Breast epithelium (tissue), 4 donors: Measurements from ENCODE around the gene NPVF. TPM values are rescaled to one million over a fixed set of nuclear protein-coding genes. Genes with fewer than 3 reads are reported as not detected.

Source experiments
- DNase-seq, 2 donors: peaks; one replicate each; pipeline ENCODE4 v3.0.0-alpha.2; 2019; ENCODE audit warnings: low spot score in 2 of 2
- H3K27ac ChIP-seq, 2 donors: fragments of 200-600 bp; sonication (generic) in 1 of 2; one replicate each; pipeline ENCODE4 v1.5.1; 2016 to 2019; ENCODE audit warnings: mild to moderate bottlenecking in 1 of 2
- H3K27me3 ChIP-seq, 2 donors: fragments of 200-600 bp; sonication (generic) in 1 of 2; one replicate each; pipeline versions ENCODE4 v1.5.1 to v1.6.0; 2017 to 2019; ENCODE audit warnings: control low read depth in 1 of 2, mild to moderate bottlenecking in 1 of 2
- H3K36me3 ChIP-seq: fragments of 200-600 bp; one replicate; pipeline ENCODE4 v1.5.1; 2019
- H3K4me1 ChIP-seq, 2 donors: fragments of 200-600 bp; sonication (generic); one replicate each; pipeline ENCODE4 v1.5.1; 2016 to 2019; ENCODE audit warnings: control low read depth in 1 of 2
- H3K4me3 ChIP-seq, 3 donors: fragments of 200-600 bp; sonication (generic); 1 replicate in 2 of 3; 2 replicates in 1 of 3; pipeline ENCODE4 v1.5.1; 2016 to 2019; ENCODE audit warnings: mild to moderate bottlenecking in 3 of 3, moderate library complexity in 2 of 3
- H3K9me3 ChIP-seq, 2 donors: fragments of 200-600 bp; sonication (generic) in 1 of 2; one replicate each; pipeline ENCODE4 v1.5.1; 2016 to 2019; ENCODE audit warnings: control low read depth in 1 of 2
- POLR2A ChIP-seq: fragments of 450-650 bp; IDR thresholded peaks from one replicate; pipeline ENCODE4 v1.6.1; 2016; ENCODE audit warnings: antibody characterized with exemption, mild to moderate bottlenecking, moderate library complexity
- POLR2AphosphoS5 ChIP-seq, 3 donors: sonication (generic); formaldehyde crosslinking; IDR thresholded peaks; one replicate each; pipeline ENCODE4 v1.6.1; 2017; ENCODE audit warnings: antibody characterized with exemption in 3 of 3
- intact Hi-C: fragments of 100-400 bp; cut with DNase I; formaldehyde crosslinking; loops from one replicate; pipeline ENCODE4 v1.15.1; 2023; ENCODE audit warnings: low total_unique reads
- total RNA-seq, 3 donors: library from RNA; depleted of rRNA; stranded (reverse); fragments of >200 nt; gene quantifications; one replicate each; pipeline ENCODE4 v1.1.0, GENCODE V29; 2016
- TF ChIP-seq, protein P1 (sequence below), 3 donors: fragments of 450-650 bp; IDR thresholded peaks; one replicate each; pipeline ENCODE4 v1.5.1; 2016 to 2017; ENCODE audit warnings: antibody characterized with exemption in 3 of 3, mild to moderate bottlenecking in 3 of 3, moderate library complexity in 3 of 3

NPVF gene
- total RNA-seq, 3 donors from 2014 or later = not detected

- Histone ChIP-seq H3K4me3 (no peak overlapping the region), H3K36me3 (no peaks in the 10 kb centered on the region), H3K4me1 (no peaks in the 10 kb centered on the region), H3K27me3 (no peaks in the 10 kb centered on the region), H3K9me3 (no peaks in the 10 kb centered on the region), H3K27ac (peak overlapping the region in 1 of 2 donors; percentile 6)
- DNase-seq = no peak
- intact Hi-C loops = no loop called here
- TF ChIP-seq POLR2A = no peak
- TF ChIP-seq POLR2AphosphoS5 (IDR thresholded peaks at IDR 0.05) = no peak
- TF ChIP-seq, protein P1, sequence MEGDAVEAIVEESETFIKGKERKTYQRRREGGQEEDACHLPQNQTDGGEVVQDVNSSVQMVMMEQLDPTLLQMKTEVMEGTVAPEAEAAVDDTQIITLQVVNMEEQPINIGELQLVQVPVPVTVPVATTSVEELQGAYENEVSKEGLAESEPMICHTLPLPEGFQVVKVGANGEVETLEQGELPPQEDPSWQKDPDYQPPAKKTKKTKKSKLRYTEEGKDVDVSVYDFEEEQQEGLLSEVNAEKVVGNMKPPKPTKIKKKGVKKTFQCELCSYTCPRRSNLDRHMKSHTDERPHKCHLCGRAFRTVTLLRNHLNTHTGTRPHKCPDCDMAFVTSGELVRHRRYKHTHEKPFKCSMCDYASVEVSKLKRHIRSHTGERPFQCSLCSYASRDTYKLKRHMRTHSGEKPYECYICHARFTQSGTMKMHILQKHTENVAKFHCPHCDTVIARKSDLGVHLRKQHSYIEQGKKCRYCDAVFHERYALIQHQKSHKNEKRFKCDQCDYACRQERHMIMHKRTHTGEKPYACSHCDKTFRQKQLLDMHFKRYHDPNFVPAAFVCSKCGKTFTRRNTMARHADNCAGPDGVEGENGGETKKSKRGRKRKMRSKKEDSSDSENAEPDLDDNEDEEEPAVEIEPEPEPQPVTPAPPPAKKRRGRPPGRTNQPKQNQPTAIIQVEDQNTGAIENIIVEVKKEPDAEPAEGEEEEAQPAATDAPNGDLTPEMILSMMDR (IDR thresholded peaks at IDR 0.05) = no peak
Observed at GRCh38 chr7:25260862-25261494, 32.7 kb upstream of the NPVF start.

DNA sequence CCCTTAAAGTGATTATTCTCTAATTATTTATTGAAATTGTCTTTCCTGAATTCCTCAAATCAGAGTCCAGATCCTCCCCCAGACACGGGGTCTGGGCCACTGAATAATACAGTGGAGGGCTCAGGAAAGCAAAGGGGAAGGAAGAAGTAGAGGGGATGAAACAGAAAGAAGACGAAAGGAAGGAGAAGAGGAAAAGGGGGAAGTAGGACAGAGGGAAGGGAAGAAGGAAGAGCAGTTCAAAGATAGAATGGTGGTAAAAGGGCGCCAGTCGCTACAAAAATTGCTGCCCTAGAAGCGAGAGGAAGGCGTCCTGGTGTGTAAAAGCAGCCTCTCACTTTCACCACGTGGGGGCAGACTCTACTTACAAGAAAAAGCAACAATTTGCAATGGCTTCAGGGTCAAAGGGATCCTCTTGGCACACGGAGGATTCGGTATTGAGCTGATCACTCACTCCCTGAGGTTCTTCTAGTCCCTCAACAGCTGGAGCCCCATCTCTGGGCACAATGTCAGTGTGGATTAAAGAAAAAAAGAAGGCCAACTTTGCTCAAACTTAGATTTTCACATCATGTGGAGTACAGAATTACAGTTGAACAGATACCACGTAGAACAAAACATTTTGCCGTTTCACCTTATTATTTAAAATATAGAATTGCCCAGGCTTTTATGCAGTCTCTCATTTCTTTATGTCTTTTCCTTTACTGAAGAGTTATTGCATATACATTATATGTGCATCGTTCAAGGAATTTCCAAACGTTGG is 31.4 kb upstream of the NPVF start:
- Histone ChIP-seq H3K4me1 (no peaks in the 10 kb centered on the region), H3K27ac (no peak overlapping the region), H3K36me3 (no peaks in the 10 kb centered on the region), H3K9me3 (no peaks in the 10 kb centered on the region), H3K27me3 (no peaks in the 10 kb centered on the region), H3K4me3 (no peak overlapping the region)
- DNase-seq = peak; percentile 43 to 53
- TF ChIP-seq, protein P1 (IDR thresholded peaks at IDR 0.05) = peak; percentile 71 to 87 (median 85)
- TF ChIP-seq POLR2A (no peak), POLR2AphosphoS5 (IDR thresholded peaks at IDR 0.05) (peak in 2 of 3 donors; percentile 10 to 18)
- intact Hi-C loops = loop anchor here (10.0 kb wide), 2 partner anchors 125 to 305 kb away; no protein-coding TSS in a partner anchor

DNA sequence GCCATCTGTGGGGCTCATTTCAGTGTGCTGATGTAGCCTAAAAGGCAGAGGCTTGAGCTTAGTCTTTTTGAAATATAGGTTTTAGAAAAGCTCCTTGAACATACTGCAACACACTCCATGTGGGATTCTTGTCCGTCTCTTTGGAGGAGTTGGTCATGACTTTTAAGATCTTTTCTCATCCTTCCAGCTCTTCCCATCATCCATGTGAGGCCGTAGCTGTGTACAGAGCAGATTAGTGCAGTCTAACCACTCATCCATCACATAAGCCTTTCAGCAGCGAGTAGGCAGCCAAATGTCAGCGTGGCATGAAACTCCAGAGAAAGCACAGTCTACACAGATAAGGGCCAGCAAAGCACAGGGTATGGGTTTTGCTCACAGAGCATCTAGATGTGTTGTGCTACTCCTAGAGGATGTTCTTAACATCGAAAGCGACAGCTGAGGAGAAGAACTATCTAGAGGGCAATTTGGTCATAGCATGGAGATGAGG is 28.1 kb upstream of the NPVF start:
- Histone ChIP-seq H3K27me3 (no peaks in the 10 kb centered on the region), H3K36me3 (no peaks in the 10 kb centered on the region), H3K4me1 (no peaks in the 10 kb centered on the region), H3K27ac (no peak overlapping the region), H3K9me3 (no peaks in the 10 kb centered on the region), H3K4me3 (no peak overlapping the region)
- TF ChIP-seq POLR2AphosphoS5 (IDR thresholded peaks at IDR 0.05) (no peak), POLR2A (no peak)
- TF ChIP-seq, protein P1 (IDR thresholded peaks at IDR 0.05) = no peak
- DNase-seq = no peak
- intact Hi-C loops = loop anchor here (10.0 kb wide), 2 partner anchors 128 to 308 kb away; no protein-coding TSS in a partner anchor

GRCh38 chr7:25255611-25256332 is 27.5 kb upstream of the NPVF start:
- TF ChIP-seq, protein P1 (IDR thresholded peaks at IDR 0.05) = no peak
- TF ChIP-seq POLR2A = no peak
- no peak for TF ChIP-seq POLR2AphosphoS5 (IDR thresholded peaks at IDR 0.05)
- no peaks in the 10 kb centered on the region for H3K9me3 ChIP-seq
- no peaks in the 10 kb centered on the region for H3K36me3 ChIP-seq
- no peaks in the 10 kb centered on the region for H3K4me1 ChIP-seq
- no peaks in the 10 kb centered on the region for H3K27me3 ChIP-seq
- no peak overlapping the region for H3K4me3 ChIP-seq
- intact Hi-C loops = loop anchor here (10.0 kb wide), 2 partner anchors 129 to 309 kb away; no protein-coding TSS in a partner anchor
- H3K27ac ChIP-seq = no peak overlapping the region
- DNase-seq = no peak
